Tongue (tissue), 2 donors: ENCODE results near the gene AP1AR. TPM values are rescaled to one million over a fixed set of nuclear protein-coding genes. Genes with fewer than 3 reads are reported as not detected.
A peak's percentile ranks its signal among the peaks of the same experiment; 100 is the strongest.
"Not testable (repeated sequence)": the region's sequence is repeated elsewhere in the genome, so short reads cannot be mapped to it uniquely, and the experiment has no call there.

Source experiments
- DNase-seq: peaks from one replicate; pipeline ENCODE4 v3.0.0-alpha.2; 2015
- total RNA-seq: library from RNA; depleted of rRNA; stranded (reverse); fragments of >200 nt; gene quantifications from one replicate; pipeline ENCODE4 v1.2.3, GENCODE V29; 2014

Gene AP1AR
- 16.1 TPM for total RNA-seq

- peak; percentile 94 for DNase-seq
Measured at GRCh38 chr4:112231779-112232713, at the start of gene AP1AR. Gene AP1AR, plus strand, starts transcription at chr4:112231787. Its CDS starts 305 bp downstream, at chr4:112232092.

GRCh38 chr4:112182604-112183003, 49.0 kb upstream of the AP1AR start:
- no peak for DNase-seq

GRCh38 chr4:112183252-112183651, 48.3 kb upstream of the AP1AR start:
- DNase-seq: no peak

- DNase-seq: no peak
Measured at GRCh38 chr4:112184438-112184837, 47.1 kb upstream of the AP1AR start.

GRCh38 chr4:112185334-112185733, 46.3 kb upstream of the AP1AR start:
- no peak for DNase-seq

GRCh38 chr4:112185740-112186670, 45.6 kb upstream of the AP1AR start:
- no peak for DNase-seq

GRCh38 chr4:112189754-112190153, 41.8 kb upstream of the AP1AR start:
- peak; percentile 29 for DNase-seq

GRCh38 chr4:112190684-112191083, 40.9 kb upstream of the AP1AR start:
- no peak for DNase-seq

- DNase-seq: no peak
Measured at GRCh38 chr4:112196461-112196860, 35.1 kb upstream of the AP1AR start.

- DNase-seq: no peak
Measured at GRCh38 chr4:112199041-112199440, 32.5 kb upstream of the AP1AR start.

- DNase-seq: no peak
Measured at GRCh38 chr4:112201915-112202505, 29.6 kb upstream of the AP1AR start.

GRCh38 chr4:112203593-112203992, 28.0 kb upstream of the AP1AR start:
- no peak for DNase-seq

GRCh38 chr4:112206431-112206830, 25.2 kb upstream of the AP1AR start:
- no peak for DNase-seq

GRCh38 chr4:112208137-112209095, 23.2 kb upstream of the AP1AR start:
- not testable (repeated sequence) for DNase-seq

- DNase-seq: no peak
Measured at GRCh38 chr4:112210777-112211176, 20.8 kb upstream of the AP1AR start.

GRCh38 chr4:112213091-112213490, 18.5 kb upstream of the AP1AR start:
- DNase-seq: no peak

- no peak for DNase-seq
Measured at GRCh38 chr4:112213856-112214255, 17.7 kb upstream of the AP1AR start.

GRCh38 chr4:112214390-112215264, 17.0 kb upstream of the AP1AR start:
- DNase-seq: peak; percentile 24

GRCh38 chr4:112219826-112220366, 11.7 kb upstream of the AP1AR start:
- no peak for DNase-seq
